ENCODE results near the gene SOCS6.

The SOCS6 gene

GRCh38 chr18:70333316-70333715 lies 44.5 kb downstream of the SOCS6 start:
- no peaks in the 10 kb centered on the region for H3K27me3 ChIP-seq
- no peaks in the 10 kb centered on the region for H3K9me3 ChIP-seq
- TF ChIP-seq, protein P1, sequence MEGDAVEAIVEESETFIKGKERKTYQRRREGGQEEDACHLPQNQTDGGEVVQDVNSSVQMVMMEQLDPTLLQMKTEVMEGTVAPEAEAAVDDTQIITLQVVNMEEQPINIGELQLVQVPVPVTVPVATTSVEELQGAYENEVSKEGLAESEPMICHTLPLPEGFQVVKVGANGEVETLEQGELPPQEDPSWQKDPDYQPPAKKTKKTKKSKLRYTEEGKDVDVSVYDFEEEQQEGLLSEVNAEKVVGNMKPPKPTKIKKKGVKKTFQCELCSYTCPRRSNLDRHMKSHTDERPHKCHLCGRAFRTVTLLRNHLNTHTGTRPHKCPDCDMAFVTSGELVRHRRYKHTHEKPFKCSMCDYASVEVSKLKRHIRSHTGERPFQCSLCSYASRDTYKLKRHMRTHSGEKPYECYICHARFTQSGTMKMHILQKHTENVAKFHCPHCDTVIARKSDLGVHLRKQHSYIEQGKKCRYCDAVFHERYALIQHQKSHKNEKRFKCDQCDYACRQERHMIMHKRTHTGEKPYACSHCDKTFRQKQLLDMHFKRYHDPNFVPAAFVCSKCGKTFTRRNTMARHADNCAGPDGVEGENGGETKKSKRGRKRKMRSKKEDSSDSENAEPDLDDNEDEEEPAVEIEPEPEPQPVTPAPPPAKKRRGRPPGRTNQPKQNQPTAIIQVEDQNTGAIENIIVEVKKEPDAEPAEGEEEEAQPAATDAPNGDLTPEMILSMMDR (IDR thresholded peaks at IDR 0.05) = no peak
- DNase-seq = no peak
- H3K36me3 ChIP-seq = peaks cover 0 to 6% (median 0%) of the 10 kb centered on the region in 3 donors
- H3K4me3 ChIP-seq = no peak overlapping the region
- intact Hi-C loops (cut with DNase I; ENCODE audit: low total_unique reads) = no loop called here
- H3K27ac ChIP-seq = peak overlapping the region in 1 of 2 donors; percentile 36
- peaks cover 0 to 39% (median 5%) of the 10 kb centered on the region in 4 donors for H3K4me1 ChIP-seq

- TF ChIP-seq, protein P1 (IDR thresholded peaks at IDR 0.05) = no peak
- intact Hi-C loops (cut with DNase I; ENCODE audit: low total_unique reads) = no loop called here
- no peak overlapping the region for H3K4me3 ChIP-seq
- peaks cover 0 to 9% (median 3%) of the 10 kb centered on the region in 3 donors for H3K36me3 ChIP-seq
- H3K27me3 ChIP-seq = no peaks in the 10 kb centered on the region
- peaks cover 0 to 2% (median 0%) of the 10 kb centered on the region in 3 donors for H3K9me3 ChIP-seq
- DNase-seq = peak in 1 of 2 donors; percentile 70
- H3K27ac ChIP-seq = peak overlapping the region; percentile 3 to 46
- H3K4me1 ChIP-seq = peaks cover 0 to 35% (median 5%) of the 10 kb centered on the region in 4 donors
Measured at GRCh38 chr18:70333757-70334156, 44.9 kb downstream of the SOCS6 start.

- Histone ChIP-seq H3K27me3 (no peaks in the 10 kb centered on the region), H3K36me3 (peaks cover 4 to 11% (median 8%) of the 10 kb centered on the region in 3 donors), H3K4me1 (peaks cover 0 to 30% (median 4%) of the 10 kb centered on the region in 4 donors), H3K4me3 (no peak overlapping the region), H3K27ac (peak overlapping the region; percentile 3 to 46), H3K9me3 (peaks cover 0 to 3% (median 0%) of the 10 kb centered on the region in 3 donors)
- no peak for DNase-seq
- TF ChIP-seq, protein P1 (IDR thresholded peaks at IDR 0.05) = no peak
- intact Hi-C loops (cut with DNase I; ENCODE audit: low total_unique reads) = no loop called here
Measured at GRCh38 chr18:70334264-70334663, 45.4 kb downstream of the SOCS6 start.

DNA sequence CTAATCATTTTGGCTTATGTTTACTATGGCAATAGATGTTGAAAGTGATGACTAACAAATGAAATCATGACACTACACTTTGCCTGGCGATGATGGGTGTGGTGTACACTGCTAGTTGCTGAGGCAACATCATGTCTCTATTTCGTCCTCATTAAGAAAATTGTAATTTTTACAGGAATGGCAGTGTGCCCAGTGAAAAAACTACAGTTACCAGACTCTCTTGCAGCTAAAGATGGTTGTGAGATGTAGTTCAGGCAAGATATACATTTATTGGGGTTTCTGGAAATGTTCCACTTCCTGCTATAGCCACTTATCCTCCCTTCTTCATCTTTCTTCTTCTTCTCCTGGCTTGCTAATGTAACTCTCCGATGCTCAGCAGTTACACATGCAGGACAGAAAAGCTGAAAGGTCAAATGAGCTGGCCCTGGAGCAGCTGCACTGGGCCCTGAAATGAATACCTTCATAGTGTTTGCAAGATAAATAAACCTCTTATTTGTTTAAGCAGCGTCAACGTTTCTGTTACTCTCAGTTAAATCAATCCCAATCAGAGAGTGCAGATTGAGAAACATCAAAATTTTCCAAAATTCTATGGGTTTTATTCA lies 46.0 kb downstream of the SOCS6 start:
- peaks cover 0 to 3% (median 0%) of the 10 kb centered on the region in 3 donors for H3K9me3 ChIP-seq
- no peak overlapping the region for H3K27ac ChIP-seq
- no peak for DNase-seq
- H3K27me3 ChIP-seq = no peaks in the 10 kb centered on the region
- intact Hi-C loops (cut with DNase I; ENCODE audit: low total_unique reads) = no loop called here
- peaks cover 8 to 16% (median 9%) of the 10 kb centered on the region in 3 donors for H3K36me3 ChIP-seq
- TF ChIP-seq, protein P1 (IDR thresholded peaks at IDR 0.05) = no peak
- no peak overlapping the region for H3K4me3 ChIP-seq
- peaks cover 0 to 24% (median 2%) of the 10 kb centered on the region in 4 donors for H3K4me1 ChIP-seq

DNA sequence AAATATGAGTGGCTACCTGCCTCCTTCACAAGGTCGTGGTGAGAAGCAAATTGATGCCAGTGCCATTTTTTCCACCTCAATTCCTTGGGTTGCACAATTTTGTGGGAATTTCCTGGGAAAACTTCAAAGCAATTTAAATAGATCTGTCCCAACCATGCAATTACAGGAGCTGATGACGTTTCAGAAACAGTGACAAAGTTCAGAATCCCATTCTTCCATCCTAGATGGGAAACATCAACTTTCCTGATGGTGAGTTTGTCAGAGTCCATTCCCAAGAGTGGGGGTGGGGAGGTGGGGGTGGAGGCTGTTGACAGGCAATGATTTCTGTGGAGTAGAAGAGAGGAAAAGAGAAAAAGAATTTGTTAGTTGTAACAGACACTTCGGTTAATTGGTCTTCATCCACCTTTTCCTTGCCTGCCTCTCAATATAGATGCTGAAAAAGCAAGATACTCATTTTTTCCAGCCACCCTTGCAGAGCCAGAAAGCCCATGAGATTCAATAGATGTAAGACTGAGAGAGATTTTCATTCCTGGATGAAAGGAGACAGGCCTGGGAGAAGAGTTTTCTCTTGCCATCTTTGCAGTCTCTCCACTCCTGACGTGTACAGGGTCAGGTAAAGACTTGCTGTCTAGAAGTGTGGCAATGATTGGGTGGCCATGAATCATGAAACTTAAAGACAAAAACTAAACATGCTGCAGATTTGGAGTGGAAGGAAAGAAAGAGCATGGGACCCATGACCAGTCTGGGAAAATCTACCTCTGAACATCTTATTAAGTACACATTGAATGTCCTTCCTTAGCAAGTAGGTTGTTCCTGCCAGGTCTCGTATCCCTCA lies 47.3 kb downstream of the SOCS6 start:
- peaks cover 0 to 24% (median 2%) of the 10 kb centered on the region in 4 donors for H3K4me1 ChIP-seq
- intact Hi-C loops (cut with DNase I; ENCODE audit: low total_unique reads) = no loop called here
- peaks cover 11 to 16% (median 13%) of the 10 kb centered on the region in 3 donors for H3K36me3 ChIP-seq
- no peak overlapping the region for H3K27ac ChIP-seq
- DNase-seq = no peak
- no peaks in the 10 kb centered on the region for H3K27me3 ChIP-seq
- peaks cover 0 to 3% (median 0%) of the 10 kb centered on the region in 3 donors for H3K9me3 ChIP-seq
- H3K4me3 ChIP-seq = no peak overlapping the region
- TF ChIP-seq, protein P1 (IDR thresholded peaks at IDR 0.05) = no peak

All from tibial artery (tissue), 4 donors.